ENCODE results near the gene CHIA. TPM values are rescaled to one million over a fixed set of nuclear protein-coding genes. Genes with fewer than 3 reads are reported as not detected.

Gene CHIA
- total RNA-seq, 4 donors from 2014 or later: not detected

DNA sequence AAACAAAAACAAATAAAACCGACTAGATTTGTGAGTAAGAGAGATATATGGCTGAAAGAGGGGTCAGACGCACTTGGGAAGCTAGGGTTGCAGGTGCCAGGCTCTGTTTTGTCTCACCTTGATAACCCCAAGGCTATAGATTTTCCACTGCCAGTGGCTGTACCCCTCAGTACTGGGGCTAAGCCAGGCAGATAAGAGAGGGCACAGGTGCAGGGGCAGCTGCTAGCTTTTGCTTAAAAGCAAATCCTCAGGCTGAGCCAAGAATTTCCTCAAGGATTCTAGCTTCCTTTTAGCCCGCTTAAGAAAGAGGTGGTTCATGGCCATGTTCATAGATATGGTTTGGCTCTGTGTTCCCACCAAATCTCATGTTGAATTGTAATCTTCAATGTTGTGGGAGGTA, 79.0 kb downstream of the CHIA start:
- WGBS, 2 donors: 62 to 74% methylated on average over 3 of the region's 3 CpGs
- Histone ChIP-seq H3K27me3 (peaks cover 0 to 51% (median 0%) of the 10 kb centered on the region in 4 donors), H3K4me1 (no peaks in the 10 kb centered on the region), H3K4me3 (no peak overlapping the region), H3K9me3 (no peaks in the 10 kb centered on the region), H3K36me3 (no peaks in the 10 kb centered on the region), H3K27ac (no peak overlapping the region)
- TF ChIP-seq POLR2A (IDR thresholded peaks at IDR 0.05): no peak
- TF ChIP-seq, protein P1, sequence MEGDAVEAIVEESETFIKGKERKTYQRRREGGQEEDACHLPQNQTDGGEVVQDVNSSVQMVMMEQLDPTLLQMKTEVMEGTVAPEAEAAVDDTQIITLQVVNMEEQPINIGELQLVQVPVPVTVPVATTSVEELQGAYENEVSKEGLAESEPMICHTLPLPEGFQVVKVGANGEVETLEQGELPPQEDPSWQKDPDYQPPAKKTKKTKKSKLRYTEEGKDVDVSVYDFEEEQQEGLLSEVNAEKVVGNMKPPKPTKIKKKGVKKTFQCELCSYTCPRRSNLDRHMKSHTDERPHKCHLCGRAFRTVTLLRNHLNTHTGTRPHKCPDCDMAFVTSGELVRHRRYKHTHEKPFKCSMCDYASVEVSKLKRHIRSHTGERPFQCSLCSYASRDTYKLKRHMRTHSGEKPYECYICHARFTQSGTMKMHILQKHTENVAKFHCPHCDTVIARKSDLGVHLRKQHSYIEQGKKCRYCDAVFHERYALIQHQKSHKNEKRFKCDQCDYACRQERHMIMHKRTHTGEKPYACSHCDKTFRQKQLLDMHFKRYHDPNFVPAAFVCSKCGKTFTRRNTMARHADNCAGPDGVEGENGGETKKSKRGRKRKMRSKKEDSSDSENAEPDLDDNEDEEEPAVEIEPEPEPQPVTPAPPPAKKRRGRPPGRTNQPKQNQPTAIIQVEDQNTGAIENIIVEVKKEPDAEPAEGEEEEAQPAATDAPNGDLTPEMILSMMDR (IDR thresholded peaks at IDR 0.05): no peak
- DNase-seq: no peak
- intact Hi-C loops (cut with DNase I): no loop called here

Small RNA genes within 50 kb of the gene (small RNA-seq; reads per million reads assigned to genes)
- gene AL356387.2: 0 reads per million in 4 donors

Other genes with a start within 250 kb of the CHIA start
- 10 to 100 TPM; 15.4 to 53.6 (median 26.9) TPM for gene DRAM2, start 150.8 kb upstream of the CHIA start, total RNA-seq
- 10 to 100 TPM; 21.4 to 32.4 (median 26.8) TPM for gene CEPT1, start 150.6 kb upstream of the CHIA start, total RNA-seq
- gene DENND2D, start 90.2 kb upstream of the CHIA start, total RNA-seq: 10 to 100 TPM; 55.3 to 73.3 (median 66.5) TPM
- gene CHI3L2, start 63.1 kb upstream of the CHIA start, total RNA-seq: 10 to 100 TPM in 1 of 4 donors, 1 to 10 TPM in 2, under 1 TPM in 1; 0.57 to 42.4 (median 1.8) TPM
- gene OVGP1, start 136.9 kb downstream of the CHIA start, total RNA-seq: 1 to 10 TPM in 2 of 4 donors, under 1 TPM in 2; 0.41 to 5.0 (median 1.1) TPM
- 10 to 100 TPM; 28.7 to 44.3 (median 38.7) TPM for gene WDR77, start 158.4 kb downstream of the CHIA start, total RNA-seq
- 100 to 1,000 TPM; 201 to 318 (median 243) TPM for gene ATP5PB, start 158.6 kb downstream of the CHIA start, total RNA-seq
- 10 to 100 TPM in 2 of 4 donors, 1 to 10 TPM in 2; 1.8 to 15.8 (median 8.6) TPM for gene C1orf162, start 183.1 kb downstream of the CHIA start, total RNA-seq
- 1 to 10 TPM in 2 of 4 donors, under 1 TPM in 2; 0.27 to 6.9 (median 3.1) TPM for gene ADORA3, start 212.8 kb downstream of the CHIA start, total RNA-seq
- 1 to 10 TPM in 2 of 4 donors, not detected in 2; 2.9 to 3.2 TPM for gene TMIGD3, start 212.8 kb downstream of the CHIA start, total RNA-seq